Measurements from ENCODE around the gene CELSR1. TPM values are rescaled to one million over a fixed set of nuclear protein-coding genes. Genes with fewer than 3 reads are reported as not detected.

The CELSR1 gene
- total RNA-seq, 1 experiment from 2014 or later: 30.7 TPM

DNA sequence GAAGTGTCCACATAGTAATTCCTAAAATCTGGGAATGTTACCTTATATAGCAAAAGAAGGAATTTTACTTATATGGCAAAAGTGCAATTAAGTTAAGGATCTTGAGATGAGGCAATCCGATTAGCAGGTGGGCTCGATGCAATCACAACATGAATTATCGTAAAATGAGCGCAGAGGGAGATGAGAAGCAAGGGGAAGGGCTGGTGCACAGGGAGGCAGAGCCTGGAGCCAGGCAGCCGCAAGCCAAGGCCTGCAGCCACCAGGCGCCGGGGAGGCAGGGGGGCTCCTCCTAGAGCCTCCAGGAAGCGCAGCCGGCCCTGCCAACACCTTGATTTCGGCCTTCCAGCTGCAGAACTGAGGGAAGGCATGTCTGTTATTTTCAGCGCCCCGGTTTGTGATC, 85.7 kb downstream of the CELSR1 start:
- in situ Hi-C loops (cut with HindIII; ENCODE audit: low pct_unique_long_range_greater_than_20kb, low sequenced_read_pairs): no loop called here
- Histone ChIP-seq H3K9me3 (ENCODE audit: control insufficient read depth, insufficient read depth, low read depth, low read length) (no peaks in the 10 kb centered on the region), H3K36me3 (ENCODE audit: control insufficient read depth, insufficient read depth, low read length) (no peaks in the 10 kb centered on the region), H3K4me1 (ENCODE audit: control insufficient read depth, insufficient read depth, low read length) (peaks cover 17% of the 10 kb centered on the region), H3K4me3 (ENCODE audit: low read depth in 2 of 2, low read length in 2 of 2) (no peak overlapping the region), H3K27ac (ENCODE audit: low read length) (no peak overlapping the region), H3K27me3 (ENCODE audit: control insufficient read depth, insufficient read depth, low read length) (no peaks in the 10 kb centered on the region)
- no TSS peak for BruUV-seq (replicated peaks)
- ATAC-seq: no peak
- TF ChIP-seq TCF7L2 (IDR thresholded peaks at IDR 0.05; ENCODE audit: low read depth, low read length) (no peak), SIN3A (IDR thresholded peaks at IDR 0.05; ENCODE audit: borderline replicate concordance, insufficient read depth, low read depth, low read length) (no peak), POLR2AphosphoS5 (IDR thresholded peaks at IDR 0.05; ENCODE audit: low read depth, low read length) (no peak)
- TF ChIP-seq, protein P1, sequence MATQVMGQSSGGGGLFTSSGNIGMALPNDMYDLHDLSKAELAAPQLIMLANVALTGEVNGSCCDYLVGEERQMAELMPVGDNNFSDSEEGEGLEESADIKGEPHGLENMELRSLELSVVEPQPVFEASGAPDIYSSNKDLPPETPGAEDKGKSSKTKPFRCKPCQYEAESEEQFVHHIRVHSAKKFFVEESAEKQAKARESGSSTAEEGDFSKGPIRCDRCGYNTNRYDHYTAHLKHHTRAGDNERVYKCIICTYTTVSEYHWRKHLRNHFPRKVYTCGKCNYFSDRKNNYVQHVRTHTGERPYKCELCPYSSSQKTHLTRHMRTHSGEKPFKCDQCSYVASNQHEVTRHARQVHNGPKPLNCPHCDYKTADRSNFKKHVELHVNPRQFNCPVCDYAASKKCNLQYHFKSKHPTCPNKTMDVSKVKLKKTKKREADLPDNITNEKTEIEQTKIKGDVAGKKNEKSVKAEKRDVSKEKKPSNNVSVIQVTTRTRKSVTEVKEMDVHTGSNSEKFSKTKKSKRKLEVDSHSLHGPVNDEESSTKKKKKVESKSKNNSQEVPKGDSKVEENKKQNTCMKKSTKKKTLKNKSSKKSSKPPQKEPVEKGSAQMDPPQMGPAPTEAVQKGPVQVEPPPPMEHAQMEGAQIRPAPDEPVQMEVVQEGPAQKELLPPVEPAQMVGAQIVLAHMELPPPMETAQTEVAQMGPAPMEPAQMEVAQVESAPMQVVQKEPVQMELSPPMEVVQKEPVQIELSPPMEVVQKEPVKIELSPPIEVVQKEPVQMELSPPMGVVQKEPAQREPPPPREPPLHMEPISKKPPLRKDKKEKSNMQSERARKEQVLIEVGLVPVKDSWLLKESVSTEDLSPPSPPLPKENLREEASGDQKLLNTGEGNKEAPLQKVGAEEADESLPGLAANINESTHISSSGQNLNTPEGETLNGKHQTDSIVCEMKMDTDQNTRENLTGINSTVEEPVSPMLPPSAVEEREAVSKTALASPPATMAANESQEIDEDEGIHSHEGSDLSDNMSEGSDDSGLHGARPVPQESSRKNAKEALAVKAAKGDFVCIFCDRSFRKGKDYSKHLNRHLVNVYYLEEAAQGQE (IDR thresholded peaks at IDR 0.05; ENCODE audit: insufficient read depth in 1 of 2, low read depth in 2 of 2, low read length in 1 of 2): no peak
- TF ChIP-seq, protein P2, sequence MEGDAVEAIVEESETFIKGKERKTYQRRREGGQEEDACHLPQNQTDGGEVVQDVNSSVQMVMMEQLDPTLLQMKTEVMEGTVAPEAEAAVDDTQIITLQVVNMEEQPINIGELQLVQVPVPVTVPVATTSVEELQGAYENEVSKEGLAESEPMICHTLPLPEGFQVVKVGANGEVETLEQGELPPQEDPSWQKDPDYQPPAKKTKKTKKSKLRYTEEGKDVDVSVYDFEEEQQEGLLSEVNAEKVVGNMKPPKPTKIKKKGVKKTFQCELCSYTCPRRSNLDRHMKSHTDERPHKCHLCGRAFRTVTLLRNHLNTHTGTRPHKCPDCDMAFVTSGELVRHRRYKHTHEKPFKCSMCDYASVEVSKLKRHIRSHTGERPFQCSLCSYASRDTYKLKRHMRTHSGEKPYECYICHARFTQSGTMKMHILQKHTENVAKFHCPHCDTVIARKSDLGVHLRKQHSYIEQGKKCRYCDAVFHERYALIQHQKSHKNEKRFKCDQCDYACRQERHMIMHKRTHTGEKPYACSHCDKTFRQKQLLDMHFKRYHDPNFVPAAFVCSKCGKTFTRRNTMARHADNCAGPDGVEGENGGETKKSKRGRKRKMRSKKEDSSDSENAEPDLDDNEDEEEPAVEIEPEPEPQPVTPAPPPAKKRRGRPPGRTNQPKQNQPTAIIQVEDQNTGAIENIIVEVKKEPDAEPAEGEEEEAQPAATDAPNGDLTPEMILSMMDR (IDR thresholded peaks at IDR 0.05): no peak
- ChIA-PET CTCF (no interaction called here), POLR2A (no interaction called here)
- DNase-seq (ENCODE audit: low read depth, low spot score): no peak
- intact Hi-C loops (cut with micrococcal nuclease; ENCODE audit: unreplicated experiment): no loop called here

- Histone ChIP-seq H3K4me1 (ENCODE audit: control insufficient read depth, insufficient read depth, low read length) (peaks cover 17% of the 10 kb centered on the region), H3K4me3 (ENCODE audit: low read depth in 2 of 2, low read length in 2 of 2) (no peak overlapping the region), H3K9me3 (ENCODE audit: control insufficient read depth, insufficient read depth, low read depth, low read length) (no peaks in the 10 kb centered on the region), H3K27me3 (ENCODE audit: control insufficient read depth, insufficient read depth, low read length) (no peaks in the 10 kb centered on the region), H3K27ac (ENCODE audit: low read length) (no peak overlapping the region), H3K36me3 (ENCODE audit: control insufficient read depth, insufficient read depth, low read length) (no peaks in the 10 kb centered on the region)
- BruUV-seq (replicated peaks): no TSS peak
- POLR2A ChIA-PET: no interaction called here
- no peak for DNase-seq (ENCODE audit: low read depth, low spot score)
- no peak for ATAC-seq
- intact Hi-C loops (cut with micrococcal nuclease; ENCODE audit: unreplicated experiment): no loop called here
- in situ Hi-C loops (cut with HindIII; ENCODE audit: low pct_unique_long_range_greater_than_20kb, low sequenced_read_pairs): no loop called here
- CTCF ChIA-PET: no interaction called here
- TF ChIP-seq TCF7L2 (IDR thresholded peaks at IDR 0.05; ENCODE audit: low read depth, low read length): no peak
- no peak for TF ChIP-seq POLR2AphosphoS5 (IDR thresholded peaks at IDR 0.05; ENCODE audit: low read depth, low read length)
- no peak for TF ChIP-seq SIN3A (IDR thresholded peaks at IDR 0.05; ENCODE audit: borderline replicate concordance, insufficient read depth, low read depth, low read length)
- TF ChIP-seq, protein P1 (IDR thresholded peaks at IDR 0.05; ENCODE audit: insufficient read depth in 1 of 2, low read depth in 2 of 2, low read length in 1 of 2): no peak
- TF ChIP-seq, protein P2 (IDR thresholded peaks at IDR 0.05): no peak
Measured at GRCh38 chr22:46450931-46451561, 86.4 kb downstream of the CELSR1 start.
